Measurements from ENCODE around the gene GPT2. TPM values are rescaled to one million over a fixed set of nuclear protein-coding genes. Genes with fewer than 3 reads are reported as not detected.

The GPT2 gene
- total RNA-seq, 1 donor, result 15.6 TPM

- peaks cover 12% of the 10 kb centered on the region for H3K4me1 ChIP-seq (ENCODE audit: insufficient read depth, low read length)
- H2AFZ ChIP-seq (ENCODE audit: low read length), result no peak overlapping the region
- TF ChIP-seq CTCF (IDR thresholded peaks at IDR 0.05; ENCODE audit: extremely low read depth, low read depth, low read length), result no peak
- peaks cover 48% of the 10 kb centered on the region for H3K36me3 ChIP-seq (ENCODE audit: insufficient read depth, low read length)
- H3K27ac ChIP-seq (ENCODE audit: low read depth, low read length), result no peak overlapping the region
- H4K20me1 ChIP-seq (ENCODE audit: insufficient read depth, low read length), result peaks cover 21% of the 10 kb centered on the region
- no peak for DNase-seq (ENCODE audit: insufficient read length, low spot score, missing footprints)
- no peak overlapping the region for H3K4me2 ChIP-seq (ENCODE audit: insufficient read depth, low read length)
- H3K9me3 ChIP-seq (ENCODE audit: low read depth, low read length), result no peaks in the 10 kb centered on the region
- no peaks in the 10 kb centered on the region for H3K27me3 ChIP-seq (ENCODE audit: insufficient read depth, low read length)
- peaks cover 70% of the 10 kb centered on the region for H3K79me2 ChIP-seq (ENCODE audit: insufficient read depth, low read length)
- no peak overlapping the region for H3K4me3 ChIP-seq (ENCODE audit: insufficient read depth, low read length)
Observed at GRCh38 chr16:46971271-46971670, 87.1 kb downstream of the GPT2 start.

GRCh38 chr16:46972429-46973206 is 88.5 kb downstream of the GPT2 start:
- Histone ChIP-seq H3K4me2 (ENCODE audit: insufficient read depth, low read length) (peak overlapping the region; percentile 87), H3K27me3 (ENCODE audit: insufficient read depth, low read length) (no peaks in the 10 kb centered on the region), H3K79me2 (ENCODE audit: insufficient read depth, low read length) (peaks cover 57% of the 10 kb centered on the region), H3K9me3 (ENCODE audit: low read depth, low read length) (no peaks in the 10 kb centered on the region), H3K4me3 (ENCODE audit: insufficient read depth, low read length) (peak overlapping the region; percentile 90), H2AFZ (ENCODE audit: low read length) (peak overlapping the region; percentile 56), H3K36me3 (ENCODE audit: insufficient read depth, low read length) (peaks cover 34% of the 10 kb centered on the region), H4K20me1 (ENCODE audit: insufficient read depth, low read length) (peaks cover 17% of the 10 kb centered on the region), H3K4me1 (ENCODE audit: insufficient read depth, low read length) (peaks cover 12% of the 10 kb centered on the region), H3K27ac (ENCODE audit: low read depth, low read length) (peak overlapping the region; percentile 64)
- DNase-seq (ENCODE audit: insufficient read length, low spot score, missing footprints), result peak; percentile 88
- TF ChIP-seq CTCF (IDR thresholded peaks at IDR 0.05; ENCODE audit: extremely low read depth, low read depth, low read length), result no peak

GRCh38 chr16:46973207-46973995 is 89.2 kb downstream of the GPT2 start, which contains the start of gene DNAJA2:
Gene DNAJA2, minus strand, starts transcription at chr16:46973674. Its CDS starts 102 bp downstream, at chr16:46973572.
- Histone ChIP-seq H3K9me3 (ENCODE audit: low read depth, low read length) (no peaks in the 10 kb centered on the region), H3K27me3 (ENCODE audit: insufficient read depth, low read length) (no peaks in the 10 kb centered on the region), H3K27ac (ENCODE audit: low read depth, low read length) (peak within 1 kb of the TSS; percentile 64), H3K4me1 (ENCODE audit: insufficient read depth, low read length) (peaks cover 12% of the 10 kb centered on the region), H3K79me2 (ENCODE audit: insufficient read depth, low read length) (peaks cover 49% of the 10 kb centered on the region), H3K4me2 (ENCODE audit: insufficient read depth, low read length) (peak within 1 kb of the TSS; percentile 87), H2AFZ (ENCODE audit: low read length) (peak within 1 kb of the TSS; percentile 89), H3K36me3 (ENCODE audit: insufficient read depth, low read length) (peaks cover 26% of the 10 kb centered on the region), H3K4me3 (ENCODE audit: insufficient read depth, low read length) (peak within 1 kb of the TSS; percentile 90), H4K20me1 (ENCODE audit: insufficient read depth, low read length) (peaks cover 17% of the 10 kb centered on the region)
- TF ChIP-seq CTCF (IDR thresholded peaks at IDR 0.05; ENCODE audit: extremely low read depth, low read depth, low read length), result no peak
- DNase-seq (ENCODE audit: insufficient read length, low spot score, missing footprints), result peak; percentile 99

- Histone ChIP-seq H3K4me2 (ENCODE audit: insufficient read depth, low read length) (peak overlapping the region; percentile 87), H3K4me3 (ENCODE audit: insufficient read depth, low read length) (peak overlapping the region; percentile 90), H2AFZ (ENCODE audit: low read length) (peak overlapping the region; percentile 89), H3K4me1 (ENCODE audit: insufficient read depth, low read length) (peaks cover 12% of the 10 kb centered on the region), H3K9me3 (ENCODE audit: low read depth, low read length) (no peaks in the 10 kb centered on the region), H3K79me2 (ENCODE audit: insufficient read depth, low read length) (peaks cover 44% of the 10 kb centered on the region), H3K27me3 (ENCODE audit: insufficient read depth, low read length) (no peaks in the 10 kb centered on the region), H4K20me1 (ENCODE audit: insufficient read depth, low read length) (peaks cover 17% of the 10 kb centered on the region), H3K27ac (ENCODE audit: low read depth, low read length) (peak overlapping the region; percentile 64), H3K36me3 (ENCODE audit: insufficient read depth, low read length) (peaks cover 21% of the 10 kb centered on the region)
- DNase-seq (ENCODE audit: insufficient read length, low spot score, missing footprints), result no peak
- TF ChIP-seq CTCF (IDR thresholded peaks at IDR 0.05; ENCODE audit: extremely low read depth, low read depth, low read length), result no peak
Observed at GRCh38 chr16:46973996-46974324, 89.8 kb downstream of the GPT2 start.

Data from osteoblast (primary cell).